GM12878 (cell line): ENCODE results near the gene ZNF367. TPM values are rescaled to one million over a fixed set of nuclear protein-coding genes. Genes with fewer than 3 reads are reported as not detected.

Source experiments
- ATAC-seq: fragments of 200-7000 bp; cut with Tn5 transposase; 3 replicates; pipeline ENCODE4 v1.9.1; 2020; ENCODE audit warnings: mild to moderate bottlenecking, moderate library complexity
- BruUV-seq: library from RNA; stranded (reverse); fragments of 400-500 nt; replicated peaks from 2 replicates; lab custom pipeline; 2021; lab: Mats Ljungman, UMichigan
- CTCF ChIA-PET: fragments of 300-600 bp; sonication (Branson Sonifier 250); formaldehyde crosslinking; extraction: SDS; loops from one replicate; lab custom pipeline; 2021; ENCODE audit warnings: inconsistent platforms; lab: Yijun Ruan, JAX
- POLR2A ChIA-PET: fragments of 350-600 bp; formaldehyde crosslinking; extraction: SDS; loops from one replicate; lab custom pipeline; 2021; ENCODE audit warnings: inconsistent platforms; lab: Charles Lee
- RAD21 ChIA-PET: fragments of 300-600 bp; sonication (Branson Sonifier 250); formaldehyde crosslinking; loops from one replicate; lab custom pipeline; 2023; ENCODE audit warnings: antibody characterized with exemption; ENCODE audit not compliant: unreplicated experiment; lab: Charles Lee
- SMC1A ChIA-PET: fragments of 300-600 bp; sonication (Branson Sonifier 250); formaldehyde crosslinking; loops from one replicate; lab custom pipeline; 2023; ENCODE audit not compliant: unreplicated experiment, uncharacterized antibody; lab: Charles Lee
- DNase-seq: peaks from one replicate; pipeline ENCODE4 v3.0.0-alpha.2; 2011; ENCODE audit warnings: low read depth, low spot score
- FAIRE-seq: peaks from 3 replicates; lab custom pipeline; 2011; peaks lifted over from hg19 to GRCh38; lab: Jason Lieb, UNC
- H2AFZ ChIP-seq: 2 replicates; pipeline ENCODE4 v1.6.0; 2011; ENCODE audit warnings: low read depth, low read length, control low read depth; ENCODE audit not compliant: control insufficient read depth
- H3K27ac ChIP-seq: 2 replicates; pipeline ENCODE4 v1.5.1; 2011; ENCODE audit warnings: control low read depth; ENCODE audit not compliant: control insufficient read depth, insufficient read depth
- H3K27me3 ChIP-seq, 2 experiments: replicated peaks in 1 of 2; 2 replicates each; pipeline versions ENCODE4 v1.6.0 to v1.6.1; 2011; ENCODE audit warnings: low read length in 1 of 2; ENCODE audit not compliant: control insufficient read depth in 2 of 2, insufficient read depth in 2 of 2
- H3K36me3 ChIP-seq, 2 experiments: 2 replicates each; pipeline ENCODE4 v1.5.1; 2011; ENCODE audit warnings: low read length in 1 of 2; ENCODE audit not compliant: control insufficient read depth in 2 of 2, insufficient read depth in 2 of 2
- H3K4me1 ChIP-seq: 2 replicates; pipeline ENCODE4 v1.6.1; 2011; ENCODE audit warnings: mild to moderate bottlenecking, low read length, moderate library complexity, mixed read lengths; ENCODE audit not compliant: control insufficient read depth, insufficient read depth
- H3K4me2 ChIP-seq: 2 replicates; pipeline ENCODE4 v1.6.0; 2011; ENCODE audit warnings: control low read depth; ENCODE audit not compliant: control insufficient read depth, insufficient read depth
- H3K4me3 ChIP-seq: fragments of 200-600 bp; sonication (generic); 2 replicates; pipeline ENCODE4 v1.5.1; 2016
- H3K79me2 ChIP-seq: 2 replicates; pipeline ENCODE4 v1.6.0; 2011; ENCODE audit warnings: low read length; ENCODE audit not compliant: control insufficient read depth, insufficient read depth
- H3K9ac ChIP-seq: 2 replicates; pipeline ENCODE4 v1.8.0; 2011; ENCODE audit warnings: low read length, control low read depth, mixed read lengths; ENCODE audit not compliant: control insufficient read depth, insufficient read depth
- H3K9me3 ChIP-seq: replicated peaks from 3 replicates; pipeline ENCODE4 v1.5.1; 2011; ENCODE audit warnings: mild to moderate bottlenecking, low read length; ENCODE audit not compliant: control insufficient read depth, insufficient read depth
- H4K20me1 ChIP-seq: 2 replicates; pipeline ENCODE4 v1.6.0; 2011; ENCODE audit not compliant: control insufficient read depth, insufficient read depth
- CEBPB ChIP-seq, 2 experiments: fragments of 150-350 bp in 1 of 2; IDR thresholded peaks; 2 replicates each; pipeline ENCODE4 v1.6.1; 2012 to 2014; ENCODE audit warnings: low read depth in 2 of 2, low read length in 2 of 2, borderline replicate concordance in 1 of 2, inconsistent platforms in 1 of 2
- FOS ChIP-seq: IDR thresholded peaks from 3 replicates; pipeline ENCODE4 v1.6.1; 2011; ENCODE audit warnings: borderline replicate concordance; ENCODE audit not compliant: insufficient read length; ENCODE audit errors: extremely low read depth
- IKZF1 ChIP-seq: fragments of 450-650 bp; conservative IDR thresholded peaks from 2 replicates; pipeline ENCODE4 v1.6.1; 2017; ENCODE audit warnings: antibody characterized with exemption, mild to moderate bottlenecking
- MEF2B ChIP-seq: fragments of 450-650 bp; IDR thresholded peaks from 2 replicates; pipeline ENCODE4 v1.6.1; 2018; ENCODE audit warnings: mild to moderate bottlenecking, moderate library complexity; ENCODE audit not compliant: partially characterized antibody, poor library complexity, severe bottlenecking
- MTA2 ChIP-seq: fragments of 450-650 bp; IDR thresholded peaks from 2 replicates; pipeline ENCODE4 v1.6.1; 2016; ENCODE audit warnings: low read depth, mild to moderate bottlenecking, moderate library complexity
- MYC ChIP-seq: IDR thresholded peaks from 2 replicates; pipeline ENCODE4 v1.6.1; 2011; ENCODE audit warnings: mild to moderate bottlenecking, low read length, moderate library complexity, inconsistent platforms; ENCODE audit not compliant: insufficient read depth, insufficient replicate concordance, insufficient read length, severe bottlenecking
- NR2F1 ChIP-seq: fragments of 450-650 bp; conservative IDR thresholded peaks from 2 replicates; pipeline ENCODE4 v1.6.1; 2017; ENCODE audit warnings: mild to moderate bottlenecking
- SPI1 ChIP-seq: IDR thresholded peaks from 2 replicates; pipeline ENCODE4 v1.6.1; 2011; ENCODE audit warnings: low read depth, mild to moderate bottlenecking, low read length, moderate library complexity, borderline replicate concordance; ENCODE audit not compliant: insufficient read depth
- SREBF2 ChIP-seq: IDR thresholded peaks from 2 replicates; pipeline ENCODE4 v1.6.1; 2012; ENCODE audit warnings: mild to moderate bottlenecking, low read length
- TAF1 ChIP-seq: IDR thresholded peaks from 2 replicates; pipeline ENCODE4 v1.6.1; 2011; ENCODE audit warnings: mild to moderate bottlenecking, low read depth, low read length, borderline replicate concordance
- WGBS: methylation state at CpG from one replicate; pipeline ENCODE4 v1.1.6; 2016; ENCODE audit warnings: low lambda C conversion rate; ENCODE audit not compliant: insufficient replicate concordance, insufficient coverage; ENCODE audit errors: missing lambda C conversion rate; 5-methylcytosine and 5-hydroxymethylcytosine counted together
- in situ Hi-C: fragments of 300-500 bp; cut with MboI; formaldehyde crosslinking; loops from 9 replicates; pipeline ENCODE4 v1.14.3; 2018; ENCODE audit warnings: mixed read lengths
- intact Hi-C: fragments of 100-400 bp; cut with micrococcal nuclease; formaldehyde crosslinking; loops from one replicate; pipeline ENCODE4 v1.14.2; 2022; ENCODE audit not compliant: unreplicated experiment
- polyA plus RNA-seq, 11 experiments: library from polyadenylated mRNA; depleted of rRNA in 4 of 11; unstranded in 6 of 11; stranded (reverse) in 5 of 11; fragments of >200 nt; fragmentation: Nextera tagmentation in 4 of 11; fragmentation: Illumina TruSeq in 1 of 11; extraction: Ambion mirVana in 4 of 11; extraction: Trizol in 1 of 11; gene quantifications; 1 replicate in 1 of 11; 2 replicates in 10 of 11; pipeline versions ENCODE4 v1.2.1 to v1.2.3, GENCODE V29; 2011 to 2016; ENCODE audit warnings: inconsistent platforms in 2 of 11, missing spikeins in 2 of 11, low read depth in 1 of 11
- total RNA-seq, 4 experiments: library from RNA; depleted of rRNA in 3 of 4; stranded (reverse); fragments of >200 nt in 3 of 4; fragmentation: Illumina TruSeq in 1 of 4; extraction: Trizol in 1 of 4; gene quantifications; 2 replicates each; pipeline versions ENCODE4 v1.2.1 to v1.2.3, GENCODE V29; 2013 to 2021
- TF ChIP-seq, protein P1 (sequence below): IDR thresholded peaks from 2 replicates; pipeline ENCODE4 v1.6.1; 2011; ENCODE audit warnings: low read depth, low read length, improper control_type of control experiment, borderline replicate concordance

ZNF367 gene
- total and polyA plus RNA-seq, 10 of the 15 experiments (the other 5 are each of a cell fraction or from before 2014, with no cell fraction given) = 2.9 to 16.3 (median 11.1) TPM

DNA sequence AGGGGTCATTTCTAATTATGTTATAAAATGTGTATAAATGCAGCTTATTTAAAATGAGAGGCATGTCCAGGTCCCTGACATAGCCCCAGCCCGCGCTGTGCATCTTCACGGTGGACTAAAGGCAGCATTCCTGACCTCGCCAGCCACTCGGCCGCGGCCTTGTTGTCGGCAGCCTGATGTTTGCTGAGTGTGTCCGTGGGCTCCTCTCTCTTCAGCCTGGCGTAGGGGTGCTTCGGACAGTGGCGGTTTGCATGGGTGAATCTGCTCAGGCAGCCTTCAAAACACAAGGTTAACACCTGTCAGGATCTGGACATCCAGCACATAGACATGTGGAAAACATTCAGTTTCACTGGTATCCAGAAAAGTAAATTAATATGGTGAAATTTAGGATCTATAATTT lies 25.9 kb downstream of the ZNF367 start (continued):
- TF ChIP-seq, protein P1, sequence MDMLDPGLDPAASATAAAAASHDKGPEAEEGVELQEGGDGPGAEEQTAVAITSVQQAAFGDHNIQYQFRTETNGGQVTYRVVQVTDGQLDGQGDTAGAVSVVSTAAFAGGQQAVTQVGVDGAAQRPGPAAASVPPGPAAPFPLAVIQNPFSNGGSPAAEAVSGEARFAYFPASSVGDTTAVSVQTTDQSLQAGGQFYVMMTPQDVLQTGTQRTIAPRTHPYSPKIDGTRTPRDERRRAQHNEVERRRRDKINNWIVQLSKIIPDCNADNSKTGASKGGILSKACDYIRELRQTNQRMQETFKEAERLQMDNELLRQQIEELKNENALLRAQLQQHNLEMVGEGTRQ = no peak
- no peak for TF ChIP-seq MEF2B
- TF ChIP-seq IKZF1 = no peak
- TF ChIP-seq MTA2 = no peak

DNA sequence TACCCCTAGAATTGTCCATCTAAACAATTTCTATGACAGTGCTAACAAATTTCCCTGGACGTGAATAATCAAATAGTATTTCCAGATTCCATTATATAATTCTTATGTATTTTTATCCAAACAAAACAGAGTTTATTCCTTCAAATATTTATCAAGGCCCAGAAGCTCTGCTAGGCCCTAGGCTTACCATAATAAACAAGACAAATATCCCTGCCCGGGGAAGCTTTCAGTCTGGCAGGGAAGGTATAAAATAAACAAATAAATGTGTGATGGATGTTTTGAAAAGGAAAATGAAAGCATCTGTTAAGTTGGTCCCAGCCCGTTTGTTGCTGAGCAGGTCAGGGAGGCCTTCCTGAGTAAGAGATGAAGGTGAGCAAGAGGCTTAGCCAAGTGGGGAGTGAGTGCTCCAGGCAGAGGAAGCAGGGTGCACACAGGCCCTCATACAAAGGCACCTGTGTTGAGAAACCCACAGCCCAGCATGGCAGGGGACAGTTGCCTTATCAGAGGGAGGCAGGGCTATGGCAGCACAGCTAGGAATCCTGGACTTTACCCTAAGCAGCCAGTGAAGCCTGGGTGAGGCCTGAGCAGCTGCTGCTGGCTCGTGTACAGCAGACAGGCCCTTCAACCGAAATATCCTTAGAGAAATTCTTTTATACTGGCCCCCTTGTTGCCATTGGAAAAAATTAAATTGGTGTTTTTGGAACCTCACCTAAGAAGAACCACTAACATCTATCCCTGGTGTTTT lies 27.0 kb downstream of the ZNF367 start:
- FAIRE-seq = no peak
- no peak for DNase-seq
- Histone ChIP-seq H2AFZ (0 out of 2 replicates have a peak overlapping the region, but pooled peaks have one; percentile 3), H3K36me3 (peaks cover 7 to 16% of the 10 kb centered on the region in 2 experiments), H3K27me3 (no peaks in the 10 kb centered on the region), H3K27ac (no peak overlapping the region), H3K9me3 (no peaks in the 10 kb centered on the region), H3K4me1 (no peaks in the 10 kb centered on the region), H4K20me1 (no peaks in the 10 kb centered on the region), H3K79me2 (no peaks in the 10 kb centered on the region; the same call in 1 of the 2 replicates), H3K4me2 (no peak overlapping the region), H3K4me3 (no peak overlapping the region), H3K9ac (no peak overlapping the region)
- ChIA-PET POLR2A (interaction anchor here (0.5 to 0.9 kb wide), 3 partner anchors 15 to 350 kb away, joined by 3 to 12 read pairs (median 6); no protein-coding TSS in a partner anchor), SMC1A (no interaction called here), RAD21 (no interaction called here), CTCF (no interaction called here)
- in situ Hi-C loops (no loop called here), intact Hi-C loops (no loop called here)
- WGBS = 68% methylated on average over 5 of the region's 5 CpGs
- TF ChIP-seq CEBPB (IDR thresholded peaks at IDR 0.05; ENCODE audit: borderline replicate concordance in 1 of 2, low read depth in 2 of 2, low read length in 2 of 2) (no peak), FOS (no peak), SREBF2 (no peak), MYC (no peak), NR2F1 (no peak), SPI1 (no peak), TAF1 (no peak)
- ATAC-seq = no peak
- no TSS peak for BruUV-seq
